ENCODE measurements around the gene DDX25.

DNA sequence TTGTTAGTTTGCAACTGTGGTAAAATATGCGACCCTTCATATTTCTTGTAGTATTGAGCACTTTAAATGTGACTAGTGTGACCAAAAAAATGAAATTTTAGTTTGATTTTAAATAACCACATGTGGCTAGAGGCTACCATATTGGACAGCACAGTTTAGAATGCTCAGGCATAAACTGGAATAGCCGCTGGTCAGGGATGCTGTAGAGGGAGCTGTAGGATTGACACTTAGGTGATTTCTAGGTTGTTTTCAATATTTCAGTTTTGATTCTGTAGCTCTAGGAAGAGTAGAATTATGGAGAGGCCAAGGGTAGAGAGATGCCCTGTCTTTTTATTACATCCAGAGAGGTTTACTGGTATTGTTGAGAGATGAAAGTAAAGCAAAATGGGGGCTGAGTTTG lies 30.7 kb downstream of the DDX25 start:
- TF ChIP-seq, protein P1, sequence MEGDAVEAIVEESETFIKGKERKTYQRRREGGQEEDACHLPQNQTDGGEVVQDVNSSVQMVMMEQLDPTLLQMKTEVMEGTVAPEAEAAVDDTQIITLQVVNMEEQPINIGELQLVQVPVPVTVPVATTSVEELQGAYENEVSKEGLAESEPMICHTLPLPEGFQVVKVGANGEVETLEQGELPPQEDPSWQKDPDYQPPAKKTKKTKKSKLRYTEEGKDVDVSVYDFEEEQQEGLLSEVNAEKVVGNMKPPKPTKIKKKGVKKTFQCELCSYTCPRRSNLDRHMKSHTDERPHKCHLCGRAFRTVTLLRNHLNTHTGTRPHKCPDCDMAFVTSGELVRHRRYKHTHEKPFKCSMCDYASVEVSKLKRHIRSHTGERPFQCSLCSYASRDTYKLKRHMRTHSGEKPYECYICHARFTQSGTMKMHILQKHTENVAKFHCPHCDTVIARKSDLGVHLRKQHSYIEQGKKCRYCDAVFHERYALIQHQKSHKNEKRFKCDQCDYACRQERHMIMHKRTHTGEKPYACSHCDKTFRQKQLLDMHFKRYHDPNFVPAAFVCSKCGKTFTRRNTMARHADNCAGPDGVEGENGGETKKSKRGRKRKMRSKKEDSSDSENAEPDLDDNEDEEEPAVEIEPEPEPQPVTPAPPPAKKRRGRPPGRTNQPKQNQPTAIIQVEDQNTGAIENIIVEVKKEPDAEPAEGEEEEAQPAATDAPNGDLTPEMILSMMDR (IDR thresholded peaks at IDR 0.05; ENCODE audit: low read depth, low read length): no peak
- no peak for TF ChIP-seq POLR2A (IDR thresholded peaks at IDR 0.05; ENCODE audit: extremely low read depth, insufficient read length)
- TF ChIP-seq, protein P2, sequence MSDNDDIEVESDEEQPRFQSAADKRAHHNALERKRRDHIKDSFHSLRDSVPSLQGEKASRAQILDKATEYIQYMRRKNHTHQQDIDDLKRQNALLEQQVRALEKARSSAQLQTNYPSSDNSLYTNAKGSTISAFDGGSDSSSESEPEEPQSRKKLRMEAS (IDR thresholded peaks at IDR 0.05; ENCODE audit: low read depth, low read length): no peak

Data from NB4 (cell line).